A673 (cell line): Measurements from ENCODE around the gene UBE3C. TPM values are rescaled to one million over a fixed set of nuclear protein-coding genes. Genes with fewer than 3 reads are reported as not detected.

Experiments used
- BruUV-seq: library from RNA; stranded (reverse); fragments of 400-500 nt; replicated peaks from 2 replicates; lab custom pipeline; 2021; lab: Mats Ljungman, UMichigan
- CTCF ChIA-PET: fragments of 300-600 bp; sonication (Branson Sonifier 250); formaldehyde crosslinking; loops from one replicate; lab custom pipeline; 2022; ENCODE audit warnings: antibody characterized with exemption; lab: Charles Lee
- POLR2A ChIA-PET: fragments of 300-600 bp; sonication (Branson Sonifier 250); formaldehyde crosslinking; loops from one replicate; lab custom pipeline; 2022; ENCODE audit warnings: antibody characterized with exemption; ENCODE audit not compliant: low non-redundant PET; lab: Charles Lee
- DNase-seq: peaks from one replicate; pipeline ENCODE4 v3.0.0-alpha.2; 2015; ENCODE audit warnings: low spot score
- H3K27ac ChIP-seq: fragments of 200-600 bp; sonication (generic); 2 replicates; pipeline ENCODE4 v1.5.1; 2016; ENCODE audit warnings: mixed run types, low read depth, mild to moderate bottlenecking, mixed read lengths, antibody characterized with exemption, low read length; ENCODE audit not compliant: poor library complexity, severe bottlenecking
- H3K27me3 ChIP-seq: fragments of 200-600 bp; sonication (generic); replicated peaks from 2 replicates; pipeline ENCODE4 v1.6.1; 2017; ENCODE audit warnings: mixed run types, low read depth, mild to moderate bottlenecking, mixed read lengths, antibody characterized with exemption, low read length; ENCODE audit not compliant: insufficient read depth, poor library complexity
- H3K36me3 ChIP-seq: fragments of 200-600 bp; sonication (generic); 2 replicates; pipeline ENCODE4 v1.6.1; 2016; ENCODE audit warnings: mixed run types, mild to moderate bottlenecking, mixed read lengths, antibody characterized with exemption, low read length; ENCODE audit not compliant: insufficient read depth, poor library complexity, severe bottlenecking
- H3K4me1 ChIP-seq: fragments of 200-600 bp; sonication (generic); 2 replicates; pipeline ENCODE4 v1.6.1; 2017; ENCODE audit warnings: mixed run types, mild to moderate bottlenecking, mixed read lengths, antibody characterized with exemption, low read length; ENCODE audit not compliant: insufficient read depth, poor library complexity, severe bottlenecking
- H3K4me3 ChIP-seq: fragments of 200-600 bp; sonication (generic); 2 replicates; pipeline ENCODE4 v1.5.1; 2016; ENCODE audit warnings: low read depth, mixed run types, mild to moderate bottlenecking, mixed read lengths, low read length; ENCODE audit not compliant: poor library complexity, severe bottlenecking
- H3K9me3 ChIP-seq: fragments of 200-600 bp; sonication (generic); 2 replicates; pipeline ENCODE4 v1.6.1; 2016; ENCODE audit warnings: mixed run types, low read depth, mild to moderate bottlenecking, mixed read lengths, antibody characterized with exemption, low read length; ENCODE audit not compliant: poor library complexity, severe bottlenecking
- CTCF ChIP-seq: fragments of 300-800, 200-600 bp; sonication (generic); conservative IDR thresholded peaks from 2 replicates; pipeline ENCODE4 v1.5.1; 2017; ENCODE audit warnings: low read depth, mild to moderate bottlenecking, antibody characterized with exemption, low read length, moderate library complexity, mixed read lengths
- EZH2 ChIP-seq: fragments of 200-600 bp; sonication (generic); IDR thresholded peaks from 2 replicates; pipeline ENCODE4 v1.6.1; 2017; ENCODE audit warnings: borderline replicate concordance, low read depth, mild to moderate bottlenecking, mixed read lengths, antibody characterized with exemption, low read length; ENCODE audit not compliant: poor library complexity, severe bottlenecking
- intact Hi-C: fragments of 100-400 bp; cut with micrococcal nuclease; formaldehyde crosslinking; loops from one replicate; pipeline ENCODE4 v1.10.0; 2022; ENCODE audit not compliant: unreplicated experiment
- total RNA-seq: library from RNA; stranded (reverse); gene quantifications from 2 replicates; pipeline ENCODE4 v1.2.3, GENCODE V29; 2021

Gene UBE3C
- total RNA-seq, 1 experiment from 2014 or later, result 77.9 TPM

- no peak for DNase-seq
- Histone ChIP-seq H3K27ac (no peak overlapping the region), H3K4me3 (no peak overlapping the region), H3K27me3 (no peaks in the 10 kb centered on the region), H3K4me1 (no peaks in the 10 kb centered on the region), H3K9me3 (no peaks in the 10 kb centered on the region), H3K36me3 (no peaks in the 10 kb centered on the region)
- ChIA-PET CTCF (interaction anchor here (0.6 kb wide), 1 partner anchor 122 kb away, joined by 5 read pairs; no protein-coding TSS in a partner anchor), POLR2A (no interaction called here)
- TF ChIP-seq EZH2, result no peak
- intact Hi-C loops, result no loop called here
- BruUV-seq, result no TSS peak
Observed at GRCh38 chr7:157284229-157285014, 145.7 kb downstream of the UBE3C start.

DNA sequence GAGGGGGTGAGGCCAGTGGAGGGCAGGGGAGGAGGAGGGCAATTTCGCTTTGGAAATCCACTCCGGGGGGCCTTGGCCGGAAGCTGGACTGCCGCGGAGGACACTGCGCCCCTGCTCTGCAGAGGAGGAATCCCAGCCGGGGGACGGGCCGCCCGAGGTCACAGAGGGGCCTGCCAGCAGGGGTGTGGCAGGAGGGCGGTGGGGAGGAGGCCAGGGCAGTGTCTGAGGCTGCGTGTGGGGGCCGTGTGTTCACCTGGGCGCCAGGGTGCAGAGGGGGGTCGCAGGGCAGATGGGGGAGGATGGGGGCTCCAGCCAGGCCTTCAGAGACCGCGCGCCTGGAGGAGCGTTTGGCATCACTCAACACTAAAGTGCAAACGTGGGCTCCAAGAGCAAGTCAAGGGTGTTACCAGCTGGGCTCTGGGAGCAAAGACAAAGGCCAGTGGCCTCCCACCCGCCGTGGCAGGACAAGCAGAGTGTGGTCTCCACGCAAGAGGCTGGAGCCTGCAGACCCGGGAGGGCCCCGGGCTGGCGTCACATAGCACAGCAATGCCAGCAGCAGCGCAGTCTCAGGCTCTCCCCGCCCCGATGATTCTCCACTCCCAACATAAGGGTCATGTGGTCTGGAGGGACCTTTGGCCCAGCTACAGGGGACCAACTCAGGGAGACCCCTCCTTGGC is 152.8 kb downstream of the UBE3C start:
- no TSS peak for BruUV-seq
- no peaks in the 10 kb centered on the region for H3K9me3 ChIP-seq
- TF ChIP-seq CTCF, result no peak
- TF ChIP-seq EZH2, result no peak
- H3K4me1 ChIP-seq, result peaks cover 3% of the 10 kb centered on the region
- intact Hi-C loops, result no loop called here
- no peaks in the 10 kb centered on the region for H3K27me3 ChIP-seq
- no peak for DNase-seq
- ChIA-PET CTCF (no interaction called here), POLR2A (no interaction called here)
- no peaks in the 10 kb centered on the region for H3K36me3 ChIP-seq
- no peak overlapping the region for H3K27ac ChIP-seq
- H3K4me3 ChIP-seq, result no peak overlapping the region

GRCh38 chr7:157292258-157292657 is 153.5 kb downstream of the UBE3C start:
- ChIA-PET POLR2A (no interaction called here), CTCF (no interaction called here)
- H3K36me3 ChIP-seq, result no peaks in the 10 kb centered on the region
- no peak overlapping the region for H3K27ac ChIP-seq
- BruUV-seq, result no TSS peak
- TF ChIP-seq CTCF, result no peak
- no peak overlapping the region for H3K4me3 ChIP-seq
- DNase-seq, result no peak
- no peaks in the 10 kb centered on the region for H3K9me3 ChIP-seq
- intact Hi-C loops, result no loop called here
- peaks cover 10% of the 10 kb centered on the region for H3K4me1 ChIP-seq
- no peaks in the 10 kb centered on the region for H3K27me3 ChIP-seq
